H1 (cell line): ENCODE measurements around the gene COQ8A. TPM values are rescaled to one million over a fixed set of nuclear protein-coding genes. Genes with fewer than 3 reads are reported as not detected.

Source experiments
- CTCF ChIA-PET: fragments of 300-600 bp; sonication (Branson Sonifier 250); formaldehyde crosslinking; loops from one replicate; lab custom pipeline; 2021; ENCODE audit not compliant: partially characterized antibody; lab: Charles Lee
- POLR2A ChIA-PET: fragments of 300-600 bp; sonication (Branson Sonifier 250); formaldehyde crosslinking; loops from one replicate; lab custom pipeline; 2021; ENCODE audit warnings: inconsistent platforms; ENCODE audit not compliant: partially characterized antibody; lab: Charles Lee
- DNase-seq, 2 experiments: peaks; one replicate each; pipeline versions ENCODE4 v3.0.0 to v3.0.0-alpha.2; 2010 to 2022; ENCODE audit warnings: low spot score in 2 of 2, low read depth in 1 of 2, mixed read lengths in 1 of 2
- FAIRE-seq: peaks from 2 replicates; lab custom pipeline; 2011; peaks lifted over from hg19 to GRCh38; lab: Jason Lieb, UNC
- H2AFZ ChIP-seq: 2 replicates; pipeline ENCODE4 v1.8.1; 2012; ENCODE audit warnings: low read length, inconsistent platforms
- H2AK5ac ChIP-seq: 2 replicates; pipeline ENCODE4 v1.6.1; 2013; ENCODE audit warnings: low read depth, low read length
- H2BK120ac ChIP-seq: replicated peaks from 2 replicates; pipeline ENCODE3; 2013; ENCODE audit warnings: low read depth, low read length, inconsistent platforms
- H2BK12ac ChIP-seq: 2 replicates; pipeline ENCODE4 v1.6.1; 2013; ENCODE audit warnings: low read depth, low read length
- H2BK15ac ChIP-seq: 2 replicates; pipeline ENCODE4 v1.6.1; 2013; ENCODE audit warnings: low read length
- H2BK20ac ChIP-seq: 2 replicates; pipeline ENCODE4 v1.6.1; 2013; ENCODE audit warnings: low read length
- H2BK5ac ChIP-seq: 2 replicates; pipeline ENCODE4 v1.6.1; 2013; ENCODE audit warnings: low read depth, low read length
- H3K14ac ChIP-seq: 2 replicates; pipeline ENCODE4 v1.6.1; 2013; ENCODE audit warnings: inconsistent platforms; ENCODE audit not compliant: insufficient read length
- H3K18ac ChIP-seq: 2 replicates; pipeline ENCODE4 v1.6.1; 2013; ENCODE audit warnings: low read length; ENCODE audit errors: extremely low read depth
- H3K23ac ChIP-seq: 2 replicates; pipeline ENCODE4 v1.6.1; 2013; ENCODE audit warnings: inconsistent platforms; ENCODE audit not compliant: insufficient read length
- H3K23me2 ChIP-seq: 2 replicates; pipeline ENCODE4 v1.6.1; 2013; ENCODE audit warnings: low read depth, low read length
- H3K27ac ChIP-seq: 2 replicates; pipeline ENCODE4 v1.6.1; 2011; ENCODE audit warnings: low read depth, low read length, inconsistent platforms
- H3K27me3 ChIP-seq, 4 experiments: replicated peaks in 1 of 4; 1 replicate in 1 of 4; 2 replicates in 3 of 4; pipeline versions ENCODE4 v1.6.1 to v1.8.1; 2011 to 2013; ENCODE audit warnings: low read length in 3 of 4, mild to moderate bottlenecking in 3 of 4, inconsistent platforms in 2 of 4, mixed read lengths in 2 of 4, moderate library complexity in 1 of 4; ENCODE audit not compliant: control insufficient read depth in 3 of 4, insufficient read depth in 3 of 4; ENCODE audit errors: extremely low read depth in 1 of 4
- H3K36me3 ChIP-seq, 4 experiments: 2 replicates each; pipeline versions ENCODE4 v1.6.1 to v1.8.1; 2011 to 2013; ENCODE audit warnings: mild to moderate bottlenecking in 4 of 4, low read length in 3 of 4, moderate library complexity in 2 of 4, control low read depth in 1 of 4, inconsistent platforms in 1 of 4; ENCODE audit not compliant: insufficient read depth in 4 of 4, control insufficient read depth in 2 of 4
- H3K4ac ChIP-seq: replicated peaks from 2 replicates; pipeline ENCODE3; 2013; ENCODE audit warnings: low read length, low read depth, mixed read lengths, inconsistent platforms; ENCODE audit not compliant: insufficient read length
- H3K4me1 ChIP-seq, 4 experiments: replicated peaks in 1 of 4; 1 replicate in 1 of 4; 2 replicates in 3 of 4; pipeline versions ENCODE4 v1.6.1 to v1.8.1; 2011 to 2013; ENCODE audit warnings: low read length in 3 of 4, inconsistent platforms in 2 of 4, mixed read lengths in 1 of 4; ENCODE audit not compliant: insufficient read depth in 4 of 4, control insufficient read depth in 3 of 4
- H3K4me2 ChIP-seq, 2 experiments: 2 replicates each; pipeline versions ENCODE4 v1.6.1 to v1.8.1; 2011 to 2013; ENCODE audit warnings: low read depth in 2 of 2, low read length in 2 of 2, control low read depth in 1 of 2, inconsistent platforms in 1 of 2, mild to moderate bottlenecking in 1 of 2; ENCODE audit not compliant: insufficient read depth in 1 of 2
- H3K4me3 ChIP-seq, 4 experiments: fragments of 200-600, 300-600 bp in 1 of 4; sonication (generic), shearing (Covaris generic), sonication (Bioruptor Twin) in 1 of 4; 2 replicates each; pipeline versions ENCODE4 v1.5.1 to v1.8.1; 2011 to 2016; ENCODE audit warnings: low read length in 4 of 4, low read depth in 3 of 4, control low read depth in 2 of 4, inconsistent platforms in 2 of 4, mild to moderate bottlenecking in 2 of 4, mixed read lengths in 1 of 4, moderate library complexity in 1 of 4; ENCODE audit not compliant: insufficient read depth in 2 of 4; ENCODE audit errors: extremely low read depth in 1 of 4
- H3K56ac ChIP-seq: replicated peaks from 2 replicates; pipeline ENCODE3; 2013; ENCODE audit warnings: low read depth, mild to moderate bottlenecking, mixed read lengths, low read length, inconsistent platforms; ENCODE audit not compliant: insufficient read length
- H3K79me1 ChIP-seq: 2 replicates; pipeline ENCODE4 v1.6.1; 2013; ENCODE audit warnings: low read depth, low read length, control low read depth
- H3K79me2 ChIP-seq, 2 experiments: 2 replicates each; pipeline versions ENCODE4 v1.6.1 to v1.8.1; 2012 to 2013; ENCODE audit warnings: low read length in 2 of 2, mild to moderate bottlenecking in 2 of 2, inconsistent platforms in 1 of 2; ENCODE audit not compliant: insufficient read depth in 2 of 2, control insufficient read depth in 1 of 2
- H3K9ac ChIP-seq, 4 experiments: replicated peaks in 1 of 4; 1 replicate in 1 of 4; 2 replicates in 3 of 4; pipeline versions ENCODE4 v1.6.1 to v1.8.1; 2011 to 2013; ENCODE audit warnings: low read depth in 3 of 4, low read length in 3 of 4, control low read depth in 2 of 4, mild to moderate bottlenecking in 2 of 4, moderate library complexity in 2 of 4, inconsistent platforms in 1 of 4; ENCODE audit errors: extremely low read depth in 1 of 4
- H3K9me3 ChIP-seq, 2 experiments: 2 replicates each; pipeline versions ENCODE4 v1.6.1 to v1.8.1; 2012 to 2013; ENCODE audit warnings: mild to moderate bottlenecking in 2 of 2, moderate library complexity in 2 of 2, control low read depth in 1 of 2, inconsistent platforms in 1 of 2, low read depth in 1 of 2, low read length in 1 of 2, mixed read lengths in 1 of 2; ENCODE audit not compliant: insufficient read depth in 2 of 2
- H4K20me1 ChIP-seq, 2 experiments: replicated peaks in 1 of 2; 2 replicates each; pipeline versions ENCODE3 to v1.8.1; 2011 to 2013; ENCODE audit warnings: inconsistent platforms in 2 of 2, low read length in 2 of 2, mild to moderate bottlenecking in 1 of 2; ENCODE audit not compliant: insufficient read depth in 2 of 2, control insufficient read depth in 1 of 2
- H4K5ac ChIP-seq: 2 replicates; pipeline ENCODE4 v1.6.1; 2013; ENCODE audit warnings: low read length, low read depth, mixed read lengths, inconsistent platforms; ENCODE audit not compliant: insufficient read length
- H4K8ac ChIP-seq: 2 replicates; pipeline ENCODE4 v1.8.0; 2013; ENCODE audit warnings: mild to moderate bottlenecking, moderate library complexity, low read length, inconsistent platforms; ENCODE audit not compliant: insufficient read depth; ENCODE audit errors: extremely low read depth
- H4K91ac ChIP-seq: replicated peaks from 2 replicates; pipeline ENCODE3; 2013; ENCODE audit warnings: low read length, mixed read lengths, inconsistent platforms; ENCODE audit not compliant: insufficient read length
- CHD2 ChIP-seq: IDR thresholded peaks from 2 replicates; pipeline ENCODE4 v1.6.1; 2012; ENCODE audit warnings: low read length, improper control_type of control experiment
- CTBP2 ChIP-seq: IDR thresholded peaks from 2 replicates; pipeline ENCODE4 v1.7.0; 2011; ENCODE audit warnings: borderline replicate concordance, mild to moderate bottlenecking, moderate library complexity, mixed read lengths, low read length; ENCODE audit not compliant: insufficient read depth, insufficient read length
- CTCF ChIP-seq, 3 experiments: IDR thresholded peaks; 1 replicate in 2 of 3; 2 replicates in 1 of 3; pipeline versions ENCODE4 v1.5.1 to v1.6.1; 2011; ENCODE audit warnings: low read length in 3 of 3, mild to moderate bottlenecking in 3 of 3, inconsistent platforms in 2 of 3, low read depth in 1 of 3, moderate library complexity in 1 of 3; ENCODE audit not compliant: insufficient read depth in 1 of 3; ENCODE audit errors: control extremely low read depth in 1 of 3
- WGBS, 2 experiments: shearing (Covaris generic) in 1 of 2; methylation state at CpG; one replicate each; pipeline versions ENCODE4 v1.1.6 to v1.1.7; 2013 to 2015; ENCODE audit warnings: low lambda C conversion rate in 2 of 2, mixed read lengths in 2 of 2, inconsistent platforms in 1 of 2, low coverage in 1 of 2, missing lambda C conversion rate in 1 of 2; ENCODE audit not compliant: insufficient replicate concordance in 2 of 2, insufficient coverage in 1 of 2, insufficient read length in 1 of 2; ENCODE audit errors: extremely low coverage in 1 of 2, missing lambda C conversion rate in 1 of 2; 5-methylcytosine and 5-hydroxymethylcytosine counted together
- polyA plus RNA-seq, 7 experiments: library from polyadenylated mRNA; depleted of rRNA in 3 of 7; stranded (reverse) in 5 of 7; unstranded in 2 of 7; fragments of >200 nt in 5 of 7; fragments of 200-250 nt in 2 of 7; gene quantifications; 1 replicate in 5 of 7; 2 replicates in 1 of 7; 4 replicates in 1 of 7; pipeline versions ENCODE4 v1.2.1 to v1.2.3, GENCODE V29; 2011 to 2013; ENCODE audit warnings: missing spikeins in 2 of 7, mixed read lengths in 2 of 7
- total RNA-seq: library from RNA; stranded (reverse); fragmentation: NEBNext Ultra II Directional; extraction: Animal tissue kit (Norgen Biotek cat#: 25700); gene quantifications from 2 replicates; pipeline ENCODE4 v1.2.1, GENCODE V29; 2021

COQ8A gene
- total and polyA plus RNA-seq, 2 of the 8 experiments (the other 6 are each of a cell fraction or from before 2014, with no cell fraction given) = 28.5 to 38.9 TPM

DNA sequence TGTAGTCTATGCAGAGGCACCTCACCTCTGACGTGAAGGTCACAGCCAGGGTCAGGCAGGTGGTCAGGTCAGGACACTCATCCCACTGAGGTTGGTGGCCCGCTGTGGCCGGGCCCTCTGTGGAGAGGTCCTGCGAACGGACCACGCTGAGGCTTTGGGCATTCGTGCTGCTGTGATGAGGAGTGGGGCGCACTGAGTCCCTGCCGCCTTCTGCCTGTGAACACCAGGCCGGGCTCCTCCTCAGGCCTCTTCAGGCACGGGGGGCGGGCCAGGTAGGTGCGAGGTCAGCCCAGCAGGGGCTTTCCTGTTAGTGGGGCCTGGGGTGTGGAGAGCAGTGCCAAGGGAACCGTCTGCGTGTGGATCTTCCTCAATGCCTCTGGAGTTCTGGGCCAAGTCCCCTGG, 39.0 kb downstream of the COQ8A start:
- Histone ChIP-seq H2BK5ac (no peak overlapping the region), H2AK5ac (no peak overlapping the region), H3K36me3 (peaks cover 0 to 6% (median 0%) of the 10 kb centered on the region in 4 experiments; a peak in 1 of 8 replicates), H3K4me3 (no peak overlapping the region), H3K18ac (no peak overlapping the region), H2BK120ac (no peak overlapping the region), H3K79me2 (no peaks in the 10 kb centered on the region), H3K79me1 (no peaks in the 10 kb centered on the region), H3K4me2 (no peak overlapping the region), H3K14ac (no peak overlapping the region), H2AFZ (no peak overlapping the region), H4K20me1 (peaks cover 2 to 4% of the 10 kb centered on the region in 2 experiments), H4K91ac (no peak overlapping the region), H3K23ac (no peak overlapping the region), H3K27me3 (no peaks in the 10 kb centered on the region), H2BK12ac (no peak overlapping the region), H3K27ac (no peak overlapping the region), H2BK15ac (no peak overlapping the region)
- ChIA-PET CTCF (interaction anchor here (0.8 kb wide), 1 partner anchor 462 kb away, joined by 3 read pairs; no protein-coding TSS in a partner anchor), POLR2A (interaction anchor here (1.4 kb wide), 1 partner anchor 15 kb away, joined by 3 read pairs; no protein-coding TSS in a partner anchor)
- no peak for FAIRE-seq
- no peak for TF ChIP-seq CTCF (IDR thresholded peaks at IDR 0.05; ENCODE audit: control extremely low read depth in 1 of 3, insufficient read depth in 1 of 3, low read depth in 1 of 3, low read length in 3 of 3)
- TF ChIP-seq CHD2 = no peak
- TF ChIP-seq CTBP2 = no peak
- TF ChIP-seq, all 59 proteins: peak for 0
- H3K9me3 ChIP-seq = no peaks in the 10 kb centered on the region
- peaks cover 11% of the 10 kb centered on the region; the same call in 1 of the 2 replicates for H3K23me2 ChIP-seq
- no peak overlapping the region for H3K4ac ChIP-seq
- WGBS, 2 experiments = 94% methylated on average over 13 of the region's 15 CpGs; no CpG with 5 or more reads in 1 of the 2 experiments
- H3K56ac ChIP-seq = no peak overlapping the region
- no peak overlapping the region for H3K9ac ChIP-seq
- H4K8ac ChIP-seq = peak overlapping the region; percentile 51; the same call in 1 of the 2 replicates
- H3K4me1 ChIP-seq = peaks cover 0 to 4% (median 0%) of the 10 kb centered on the region in 4 experiments; a peak in 2 of 7 replicates
- H4K5ac ChIP-seq = no peak overlapping the region
- no peak for DNase-seq
- H2BK20ac ChIP-seq = no peak overlapping the region
